H1 (cell line): Measurements from ENCODE around the gene TNFRSF1A. TPM values are rescaled to one million over a fixed set of nuclear protein-coding genes. Genes with fewer than 3 reads are reported as not detected.

ENCODE experiments used
- CTCF ChIA-PET: fragments of 300-600 bp; sonication (Branson Sonifier 250); formaldehyde crosslinking; loops from one replicate; lab custom pipeline; 2021; ENCODE audit not compliant: partially characterized antibody; lab: Charles Lee
- POLR2A ChIA-PET: fragments of 300-600 bp; sonication (Branson Sonifier 250); formaldehyde crosslinking; loops from one replicate; lab custom pipeline; 2021; ENCODE audit warnings: inconsistent platforms; ENCODE audit not compliant: partially characterized antibody; lab: Charles Lee
- DNase-seq, 2 experiments: peaks; one replicate each; pipeline versions ENCODE4 v3.0.0 to v3.0.0-alpha.2; 2010 to 2022; ENCODE audit warnings: low spot score in 2 of 2, low read depth in 1 of 2, mixed read lengths in 1 of 2
- FAIRE-seq: peaks from 2 replicates; lab custom pipeline; 2011; peaks lifted over from hg19 to GRCh38; lab: Jason Lieb, UNC
- H2AFZ ChIP-seq: 2 replicates; pipeline ENCODE4 v1.8.1; 2012; ENCODE audit warnings: low read length, inconsistent platforms
- H2AK5ac ChIP-seq: 2 replicates; pipeline ENCODE4 v1.6.1; 2013; ENCODE audit warnings: low read depth, low read length
- H2BK120ac ChIP-seq: replicated peaks from 2 replicates; pipeline ENCODE3; 2013; ENCODE audit warnings: low read depth, low read length, inconsistent platforms
- H2BK12ac ChIP-seq: 2 replicates; pipeline ENCODE4 v1.6.1; 2013; ENCODE audit warnings: low read depth, low read length
- H2BK15ac ChIP-seq: 2 replicates; pipeline ENCODE4 v1.6.1; 2013; ENCODE audit warnings: low read length
- H2BK20ac ChIP-seq: 2 replicates; pipeline ENCODE4 v1.6.1; 2013; ENCODE audit warnings: low read length
- H2BK5ac ChIP-seq: 2 replicates; pipeline ENCODE4 v1.6.1; 2013; ENCODE audit warnings: low read depth, low read length
- H3K14ac ChIP-seq: 2 replicates; pipeline ENCODE4 v1.6.1; 2013; ENCODE audit warnings: inconsistent platforms; ENCODE audit not compliant: insufficient read length
- H3K18ac ChIP-seq: 2 replicates; pipeline ENCODE4 v1.6.1; 2013; ENCODE audit warnings: low read length; ENCODE audit errors: extremely low read depth
- H3K23ac ChIP-seq: 2 replicates; pipeline ENCODE4 v1.6.1; 2013; ENCODE audit warnings: inconsistent platforms; ENCODE audit not compliant: insufficient read length
- H3K23me2 ChIP-seq: 2 replicates; pipeline ENCODE4 v1.6.1; 2013; ENCODE audit warnings: low read depth, low read length
- H3K27ac ChIP-seq: 2 replicates; pipeline ENCODE4 v1.6.1; 2011; ENCODE audit warnings: low read depth, low read length, inconsistent platforms
- H3K27me3 ChIP-seq, 4 experiments: replicated peaks in 1 of 4; 1 replicate in 1 of 4; 2 replicates in 3 of 4; pipeline versions ENCODE4 v1.6.1 to v1.8.1; 2011 to 2013; ENCODE audit warnings: low read length in 3 of 4, mild to moderate bottlenecking in 3 of 4, inconsistent platforms in 2 of 4, mixed read lengths in 2 of 4, moderate library complexity in 1 of 4; ENCODE audit not compliant: control insufficient read depth in 3 of 4, insufficient read depth in 3 of 4; ENCODE audit errors: extremely low read depth in 1 of 4
- H3K36me3 ChIP-seq, 4 experiments: 2 replicates each; pipeline versions ENCODE4 v1.6.1 to v1.8.1; 2011 to 2013; ENCODE audit warnings: mild to moderate bottlenecking in 4 of 4, low read length in 3 of 4, moderate library complexity in 2 of 4, control low read depth in 1 of 4, inconsistent platforms in 1 of 4; ENCODE audit not compliant: insufficient read depth in 4 of 4, control insufficient read depth in 2 of 4
- H3K4ac ChIP-seq: replicated peaks from 2 replicates; pipeline ENCODE3; 2013; ENCODE audit warnings: low read length, low read depth, mixed read lengths, inconsistent platforms; ENCODE audit not compliant: insufficient read length
- H3K4me1 ChIP-seq, 4 experiments: replicated peaks in 1 of 4; 1 replicate in 1 of 4; 2 replicates in 3 of 4; pipeline versions ENCODE4 v1.6.1 to v1.8.1; 2011 to 2013; ENCODE audit warnings: low read length in 3 of 4, inconsistent platforms in 2 of 4, mixed read lengths in 1 of 4; ENCODE audit not compliant: insufficient read depth in 4 of 4, control insufficient read depth in 3 of 4
- H3K4me2 ChIP-seq, 2 experiments: 2 replicates each; pipeline versions ENCODE4 v1.6.1 to v1.8.1; 2011 to 2013; ENCODE audit warnings: low read depth in 2 of 2, low read length in 2 of 2, control low read depth in 1 of 2, inconsistent platforms in 1 of 2, mild to moderate bottlenecking in 1 of 2; ENCODE audit not compliant: insufficient read depth in 1 of 2
- H3K4me3 ChIP-seq, 4 experiments: fragments of 200-600, 300-600 bp in 1 of 4; sonication (generic), shearing (Covaris generic), sonication (Bioruptor Twin) in 1 of 4; 2 replicates each; pipeline versions ENCODE4 v1.5.1 to v1.8.1; 2011 to 2016; ENCODE audit warnings: low read length in 4 of 4, low read depth in 3 of 4, control low read depth in 2 of 4, inconsistent platforms in 2 of 4, mild to moderate bottlenecking in 2 of 4, mixed read lengths in 1 of 4, moderate library complexity in 1 of 4; ENCODE audit not compliant: insufficient read depth in 2 of 4; ENCODE audit errors: extremely low read depth in 1 of 4
- H3K56ac ChIP-seq: replicated peaks from 2 replicates; pipeline ENCODE3; 2013; ENCODE audit warnings: low read depth, mild to moderate bottlenecking, mixed read lengths, low read length, inconsistent platforms; ENCODE audit not compliant: insufficient read length
- H3K79me1 ChIP-seq: 2 replicates; pipeline ENCODE4 v1.6.1; 2013; ENCODE audit warnings: low read depth, low read length, control low read depth
- H3K79me2 ChIP-seq, 2 experiments: 2 replicates each; pipeline versions ENCODE4 v1.6.1 to v1.8.1; 2012 to 2013; ENCODE audit warnings: low read length in 2 of 2, mild to moderate bottlenecking in 2 of 2, inconsistent platforms in 1 of 2; ENCODE audit not compliant: insufficient read depth in 2 of 2, control insufficient read depth in 1 of 2
- H3K9ac ChIP-seq, 4 experiments: replicated peaks in 1 of 4; 1 replicate in 1 of 4; 2 replicates in 3 of 4; pipeline versions ENCODE4 v1.6.1 to v1.8.1; 2011 to 2013; ENCODE audit warnings: low read depth in 3 of 4, low read length in 3 of 4, control low read depth in 2 of 4, mild to moderate bottlenecking in 2 of 4, moderate library complexity in 2 of 4, inconsistent platforms in 1 of 4; ENCODE audit errors: extremely low read depth in 1 of 4
- H3K9me3 ChIP-seq, 2 experiments: 2 replicates each; pipeline versions ENCODE4 v1.6.1 to v1.8.1; 2012 to 2013; ENCODE audit warnings: mild to moderate bottlenecking in 2 of 2, moderate library complexity in 2 of 2, control low read depth in 1 of 2, inconsistent platforms in 1 of 2, low read depth in 1 of 2, low read length in 1 of 2, mixed read lengths in 1 of 2; ENCODE audit not compliant: insufficient read depth in 2 of 2
- H4K20me1 ChIP-seq, 2 experiments: replicated peaks in 1 of 2; 2 replicates each; pipeline versions ENCODE3 to v1.8.1; 2011 to 2013; ENCODE audit warnings: inconsistent platforms in 2 of 2, low read length in 2 of 2, mild to moderate bottlenecking in 1 of 2; ENCODE audit not compliant: insufficient read depth in 2 of 2, control insufficient read depth in 1 of 2
- H4K5ac ChIP-seq: 2 replicates; pipeline ENCODE4 v1.6.1; 2013; ENCODE audit warnings: low read length, low read depth, mixed read lengths, inconsistent platforms; ENCODE audit not compliant: insufficient read length
- H4K8ac ChIP-seq: 2 replicates; pipeline ENCODE4 v1.8.0; 2013; ENCODE audit warnings: mild to moderate bottlenecking, moderate library complexity, low read length, inconsistent platforms; ENCODE audit not compliant: insufficient read depth; ENCODE audit errors: extremely low read depth
- H4K91ac ChIP-seq: replicated peaks from 2 replicates; pipeline ENCODE3; 2013; ENCODE audit warnings: low read length, mixed read lengths, inconsistent platforms; ENCODE audit not compliant: insufficient read length
- CTBP2 ChIP-seq: IDR thresholded peaks from 2 replicates; pipeline ENCODE4 v1.7.0; 2011; ENCODE audit warnings: borderline replicate concordance, mild to moderate bottlenecking, moderate library complexity, mixed read lengths, low read length; ENCODE audit not compliant: insufficient read depth, insufficient read length
- HDAC6 ChIP-seq: IDR thresholded peaks from one replicate; pipeline ENCODE4 v1.7.1; 2012; ENCODE audit warnings: low read depth, mild to moderate bottlenecking, inconsistent platforms, low read length, moderate library complexity
- KDM4A ChIP-seq: IDR thresholded peaks from one replicate; pipeline ENCODE4 v1.7.1; 2012; ENCODE audit warnings: low read depth, mild to moderate bottlenecking, moderate library complexity, low read length, inconsistent platforms; ENCODE audit not compliant: severe bottlenecking
- RFX5 ChIP-seq: IDR thresholded peaks from 2 replicates; pipeline ENCODE4 v1.6.1; 2011; ENCODE audit warnings: low read depth, low read length, improper control_type of control experiment, borderline replicate concordance
- SIRT6 ChIP-seq: IDR thresholded peaks from one replicate; pipeline ENCODE4 v1.7.1; 2012; ENCODE audit warnings: low read length, inconsistent platforms
- TAF1 ChIP-seq: IDR thresholded peaks from 2 replicates; pipeline ENCODE4 v1.6.1; 2011; ENCODE audit warnings: mild to moderate bottlenecking, low read depth, low read length
- TEAD4 ChIP-seq: IDR thresholded peaks from 2 replicates; pipeline ENCODE4 v1.6.1; 2012; ENCODE audit warnings: low read depth, low read length, inconsistent platforms, mixed read lengths
- ZNF274 ChIP-seq: IDR thresholded peaks from 2 replicates; pipeline ENCODE4 v1.7.0; 2012; ENCODE audit warnings: low read length, borderline replicate concordance; ENCODE audit errors: extremely low read depth
- WGBS, 2 experiments: shearing (Covaris generic) in 1 of 2; methylation state at CpG; one replicate each; pipeline versions ENCODE4 v1.1.6 to v1.1.7; 2013 to 2015; ENCODE audit warnings: low lambda C conversion rate in 2 of 2, mixed read lengths in 2 of 2, inconsistent platforms in 1 of 2, low coverage in 1 of 2, missing lambda C conversion rate in 1 of 2; ENCODE audit not compliant: insufficient replicate concordance in 2 of 2, insufficient coverage in 1 of 2, insufficient read length in 1 of 2; ENCODE audit errors: extremely low coverage in 1 of 2, missing lambda C conversion rate in 1 of 2; 5-methylcytosine and 5-hydroxymethylcytosine counted together
- polyA plus RNA-seq, 7 experiments: library from polyadenylated mRNA; depleted of rRNA in 3 of 7; stranded (reverse) in 5 of 7; unstranded in 2 of 7; fragments of >200 nt in 5 of 7; fragments of 200-250 nt in 2 of 7; gene quantifications; 1 replicate in 5 of 7; 2 replicates in 1 of 7; 4 replicates in 1 of 7; pipeline versions ENCODE4 v1.2.1 to v1.2.3, GENCODE V29; 2011 to 2013; ENCODE audit warnings: missing spikeins in 2 of 7, mixed read lengths in 2 of 7
- total RNA-seq: library from RNA; stranded (reverse); fragmentation: NEBNext Ultra II Directional; extraction: Animal tissue kit (Norgen Biotek cat#: 25700); gene quantifications from 2 replicates; pipeline ENCODE4 v1.2.1, GENCODE V29; 2021
- TF ChIP-seq, protein P1 (sequence below): IDR thresholded peaks from 2 replicates; pipeline ENCODE4 v1.6.1; 2011; ENCODE audit warnings: low read length, improper control_type of control experiment

The TNFRSF1A gene
- total and polyA plus RNA-seq, 2 of the 8 experiments (the other 6 are each of a cell fraction or from before 2014, with no cell fraction given) = 28.7 to 42.1 TPM

- Histone ChIP-seq H3K56ac (no peak overlapping the region), H2BK20ac (no peak overlapping the region; the same call in 1 of the 2 replicates), H2AFZ (no peak overlapping the region), H3K9me3 (no peaks in the 10 kb centered on the region), H3K79me1 (peaks cover 6% of the 10 kb centered on the region), H3K79me2 (peaks cover 10 to 36% of the 10 kb centered on the region in 2 experiments), H3K9ac (no peak overlapping the region), H4K91ac (no peak overlapping the region), H3K4me1 (peaks cover 5 to 34% (median 19%) of the 10 kb centered on the region in 4 experiments), H3K23ac (no peak overlapping the region), H4K20me1 (peaks cover 0 to 4% of the 10 kb centered on the region in 2 experiments), H2BK120ac (no peak overlapping the region), H3K27ac (no peak overlapping the region), H3K27me3 (no peaks in the 10 kb centered on the region), H2BK5ac (no peak overlapping the region), H3K4me2 (no peak overlapping the region; a peak in 1 of 4 replicates), H3K4ac (no peak overlapping the region), H4K5ac (no peak overlapping the region), H3K18ac (no peak overlapping the region; the same call in 1 of the 2 replicates), H3K14ac (no peak overlapping the region), H3K23me2 (peaks cover 19% of the 10 kb centered on the region), H2AK5ac (no peak overlapping the region), H4K8ac (no peak overlapping the region), H3K36me3 (peaks cover 0 to 12% (median 7%) of the 10 kb centered on the region in 4 experiments; a peak in 5 of 8 replicates), H2BK12ac (no peak overlapping the region), H2BK15ac (no peak overlapping the region), H3K4me3 (no peak overlapping the region)
- CTCF ChIA-PET = interaction anchor here (0.6 to 11.4 kb wide), 10 partner anchors 8 to 1067 kb away, joined by 3 to 109 read pairs (median 4); partner anchors contain the start of gene SCNN1A
- POLR2A ChIA-PET = interaction anchor here (0.6 to 17.1 kb wide), 7 partner anchors 11 to 191 kb away, joined by 3 to 286 read pairs (median 9); partner anchors contain the start of genes GAPDH and SCNN1A
- DNase-seq (no peak), FAIRE-seq (no peak)
- 55% methylated on average over 5 of the region's 5 CpGs; no CpG with 5 or more reads in 1 of the 2 experiments for WGBS, 2 experiments
- TF ChIP-seq KDM4A (no peak), SIRT6 (no peak), TEAD4 (no peak), CTBP2 (no peak), ZNF274 (no peak), TAF1 (no peak), HDAC6 (no peak), RFX5 (no peak)
- TF ChIP-seq, protein P1, sequence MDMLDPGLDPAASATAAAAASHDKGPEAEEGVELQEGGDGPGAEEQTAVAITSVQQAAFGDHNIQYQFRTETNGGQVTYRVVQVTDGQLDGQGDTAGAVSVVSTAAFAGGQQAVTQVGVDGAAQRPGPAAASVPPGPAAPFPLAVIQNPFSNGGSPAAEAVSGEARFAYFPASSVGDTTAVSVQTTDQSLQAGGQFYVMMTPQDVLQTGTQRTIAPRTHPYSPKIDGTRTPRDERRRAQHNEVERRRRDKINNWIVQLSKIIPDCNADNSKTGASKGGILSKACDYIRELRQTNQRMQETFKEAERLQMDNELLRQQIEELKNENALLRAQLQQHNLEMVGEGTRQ = no peak
Measured at GRCh38 chr12:6343518-6343917, 1.6 kb upstream of the TNFRSF1A start.
